Stomach (tissue), 4 donors: ENCODE data around the gene GUK1.

Experiments
- CTCF ChIP-seq, 7 experiments: fragments of 450-650 bp in 4 of 7; fragments of 200-600 bp in 3 of 7; sonication (generic) in 3 of 7; IDR thresholded peaks; one replicate each; pipeline ENCODE4 v1.5.1; 2016 to 2019; ENCODE audit warnings: antibody characterized with exemption in 7 of 7, control low read depth in 2 of 7, mild to moderate bottlenecking in 1 of 7
- EP300 ChIP-seq: sonication (generic); formaldehyde crosslinking; IDR thresholded peaks from one replicate; pipeline ENCODE4 v1.6.1; 2017; ENCODE audit warnings: antibody characterized with exemption
- POLR2A ChIP-seq, 4 donors: fragments of 450-650 bp; IDR thresholded peaks; one replicate each; pipeline ENCODE4 v1.6.1; 2016; ENCODE audit warnings: antibody characterized with exemption in 4 of 4, control low read depth in 2 of 4, mild to moderate bottlenecking in 1 of 4, moderate library complexity in 1 of 4
- POLR2AphosphoS5 ChIP-seq, 3 donors: sonication (generic); formaldehyde crosslinking; IDR thresholded peaks; one replicate each; pipeline ENCODE4 v1.6.1; 2016; ENCODE audit warnings: antibody characterized with exemption in 3 of 3

- TF ChIP-seq CTCF (IDR thresholded peaks at IDR 0.05) (no peak), POLR2A (IDR thresholded peaks at IDR 0.05) (no peak), EP300 (no peak), POLR2AphosphoS5 (IDR thresholded peaks at IDR 0.05) (no peak)
These were observed 33.9 kb upstream of the GUK1 start for GRCh38 chr1:228105996-228106799.
